GM10266 (cell line): Measurements from ENCODE around the gene NFASC.

ENCODE experiments used
- DNase-seq: peaks from one replicate; pipeline ENCODE4 v3.0.0; 2012; ENCODE audit errors: extremely low spot score
- CTCF ChIP-seq: IDR thresholded peaks from 2 replicates; pipeline ENCODE4 v1.5.1; 2012; ENCODE audit warnings: mild to moderate bottlenecking, low read depth; ENCODE audit not compliant: control insufficient read depth, insufficient read depth; ENCODE audit errors: missing control alignments

Gene NFASC

GRCh38 chr1:205018381-205018780 is 147.7 kb downstream of the NFASC start:
- TF ChIP-seq CTCF, result no peak

GRCh38 chr1:205020466-205020865 is 149.8 kb downstream of the NFASC start:
- DNase-seq, result no peak
- TF ChIP-seq CTCF, result no peak

More at GRCh38 chr1:205018381-205018780, 147.7 kb downstream of the NFASC start:
- DNase-seq, result no peak

- DNase-seq, result no peak
- no peak for TF ChIP-seq CTCF
These were observed 154.0 kb downstream of the NFASC start for GRCh38 chr1:205024679-205025078.

GRCh38 chr1:205025239-205025638 is 154.6 kb downstream of the NFASC start:
- DNase-seq, result no peak
- no peak for TF ChIP-seq CTCF

- no peak for DNase-seq
- TF ChIP-seq CTCF, result no peak
These were observed 155.5 kb downstream of the NFASC start for GRCh38 chr1:205026181-205026580.

GRCh38 chr1:205028390-205028789 is 157.7 kb downstream of the NFASC start:
- DNase-seq, result no peak
- TF ChIP-seq CTCF, result no peak

GRCh38 chr1:205028924-205029323 is 158.3 kb downstream of the NFASC start:
- no peak for TF ChIP-seq CTCF
- DNase-seq, result no peak
